ENCODE measurements around the gene CD8A. TPM values are rescaled to one million over a fixed set of nuclear protein-coding genes. Genes with fewer than 3 reads are reported as not detected.

Gene CD8A
- total and polyA plus RNA-seq, 2 of the 8 experiments (the other 6 are each of a cell fraction or from before 2014, with no cell fraction given): 0.14 to 0.39 TPM

- H3K4ac ChIP-seq (replicated peaks; ENCODE audit: insufficient read length, low read depth, low read length): no peak overlapping the region
- ChIA-PET POLR2A (ENCODE audit: partially characterized antibody) (interaction anchor here (1.6 kb wide), 1 partner anchor 28 kb away, joined by 5 read pairs; no protein-coding TSS in a partner anchor), CTCF (ENCODE audit: partially characterized antibody) (interaction anchor here (1.0 to 1.8 kb wide), 5 partner anchors 9 to 41 kb away, joined by 3 to 6 read pairs (median 4); no protein-coding TSS in a partner anchor)
- H3K9me3 ChIP-seq (ENCODE audit: insufficient read depth in 2 of 2, low read depth in 1 of 2, low read length in 1 of 2): no peaks in the 10 kb centered on the region
- no peak overlapping the region for H2BK20ac ChIP-seq (ENCODE audit: low read length)
- FAIRE-seq: no peak
- no peaks in the 10 kb centered on the region for H4K20me1 ChIP-seq (replicated peaks in 1 of 2; ENCODE audit: control insufficient read depth in 1 of 2, insufficient read depth in 2 of 2, low read length in 2 of 2)
- DNase-seq (ENCODE audit: low read depth in 1 of 2, low spot score in 2 of 2): no peak
- H2AFZ ChIP-seq (ENCODE audit: low read length): no peak overlapping the region
- no peak overlapping the region for H3K18ac ChIP-seq (ENCODE audit: extremely low read depth, low read length)
- H2AK5ac ChIP-seq (ENCODE audit: low read depth, low read length): no peak overlapping the region
- H3K14ac ChIP-seq (ENCODE audit: insufficient read length): no peak overlapping the region
- H2BK12ac ChIP-seq (ENCODE audit: low read depth, low read length): no peak overlapping the region
- no peak overlapping the region for H2BK120ac ChIP-seq (replicated peaks; ENCODE audit: low read depth, low read length)
- no peak overlapping the region for H2BK15ac ChIP-seq (ENCODE audit: low read length)
- H2BK5ac ChIP-seq (ENCODE audit: low read depth, low read length): no peak overlapping the region
- 89% methylated on average over 21 of the region's 21 CpGs; no CpG with 5 or more reads in 1 of the 2 experiments for WGBS, 2 experiments (ENCODE audit: extremely low coverage in 1 of 2, insufficient coverage in 1 of 2, insufficient read length in 1 of 2, insufficient replicate concordance in 2 of 2, low coverage in 1 of 2, low lambda C conversion rate in 2 of 2, missing lambda C conversion rate in 1 of 2)
- no peak overlapping the region for H4K91ac ChIP-seq (replicated peaks; ENCODE audit: insufficient read length, low read length)
- H3K27ac ChIP-seq (ENCODE audit: low read depth, low read length): no peak overlapping the region
- H3K4me2 ChIP-seq (ENCODE audit: insufficient read depth in 1 of 2, low read depth in 2 of 2, low read length in 2 of 2): no peak overlapping the region; a peak in 1 of 4 replicates
- no peak overlapping the region for H3K56ac ChIP-seq (replicated peaks; ENCODE audit: insufficient read length, low read depth, low read length)
- H3K36me3 ChIP-seq (ENCODE audit: control insufficient read depth in 2 of 4, insufficient read depth in 4 of 4, low read length in 3 of 4): no peaks in the 10 kb centered on the region
- no peak overlapping the region for H3K23ac ChIP-seq (ENCODE audit: insufficient read length)
- peaks cover 8% of the 10 kb centered on the region; the same call in 1 of the 2 replicates for H3K23me2 ChIP-seq (ENCODE audit: low read depth, low read length)
- H3K79me1 ChIP-seq (ENCODE audit: low read depth, low read length): no peaks in the 10 kb centered on the region
- H3K79me2 ChIP-seq (ENCODE audit: control insufficient read depth in 1 of 2, insufficient read depth in 2 of 2, low read length in 2 of 2): no peaks in the 10 kb centered on the region
- peaks cover 0 to 3% (median 1%) of the 10 kb centered on the region in 4 experiments; a peak in 1 of 7 replicates for H3K4me1 ChIP-seq (replicated peaks in 1 of 4; ENCODE audit: control insufficient read depth in 3 of 4, insufficient read depth in 4 of 4, low read length in 3 of 4)
- H4K8ac ChIP-seq (ENCODE audit: extremely low read depth, insufficient read depth, low read length): no peak overlapping the region
- H3K9ac ChIP-seq (replicated peaks in 1 of 4; ENCODE audit: extremely low read depth in 1 of 4, low read depth in 3 of 4, low read length in 3 of 4): no peak overlapping the region
- no peak overlapping the region for H4K5ac ChIP-seq (ENCODE audit: insufficient read length, low read depth, low read length)
- H3K4me3 ChIP-seq (ENCODE audit: extremely low read depth in 1 of 4, insufficient read depth in 2 of 4, low read depth in 3 of 4, low read length in 4 of 4): no peak overlapping the region
- H3K27me3 ChIP-seq (replicated peaks in 1 of 4; ENCODE audit: control insufficient read depth in 3 of 4, extremely low read depth in 1 of 4, insufficient read depth in 3 of 4, low read length in 3 of 4): peaks cover 0 to 20% (median 12%) of the 10 kb centered on the region in 4 experiments; a peak in 5 of 7 replicates
- TF ChIP-seq CBX8 (IDR thresholded peaks at IDR 0.05; ENCODE audit: borderline replicate concordance, low read depth, low read length): no peak
- TF ChIP-seq MAFK (IDR thresholded peaks at IDR 0.05; ENCODE audit: low read depth, low read length): no peak
- TF ChIP-seq JUN (IDR thresholded peaks at IDR 0.05; ENCODE audit: low read depth, low read length): no peak
- TF ChIP-seq SP1 (IDR thresholded peaks at IDR 0.05; ENCODE audit: low read depth, low read length): no peak
- no peak for TF ChIP-seq YY1 (IDR thresholded peaks at IDR 0.05; ENCODE audit: low read depth, low read length)
- no peak for TF ChIP-seq FOSL1 (IDR thresholded peaks at IDR 0.05; ENCODE audit: insufficient read depth, low read depth, low read length)
- no peak for TF ChIP-seq ASH2L (IDR thresholded peaks at IDR 0.05; ENCODE audit: low read length)
- TF ChIP-seq BRCA1 (IDR thresholded peaks at IDR 0.05; ENCODE audit: low read depth, low read length): no peak
- TF ChIP-seq GTF2F1 (IDR thresholded peaks at IDR 0.05; ENCODE audit: borderline replicate concordance, low read depth, low read length): no peak
- TF ChIP-seq SIRT6 (IDR thresholded peaks at IDR 0.05; ENCODE audit: low read length): no peak
These were observed 15.5 kb upstream of the CD8A start for GRCh38 chr2:86806059-86806857.
